HK-2 (cell line): ENCODE results near the gene MAST4.

Experiments used
- DNase-seq: peaks from one replicate; pipeline ENCODE4 v3.0.0-alpha.2; 2018; ENCODE audit not compliant: unreplicated experiment

MAST4 gene

GRCh38 chr5:66958980-66959641 lies 362.9 kb downstream of the MAST4 start:
- no peak for DNase-seq

- no peak for DNase-seq
Measured at GRCh38 chr5:66959653-66960052, 363.5 kb downstream of the MAST4 start.

GRCh38 chr5:66960369-66961137 lies 364.4 kb downstream of the MAST4 start:
- no peak for DNase-seq

- DNase-seq, result no peak
Measured at GRCh38 chr5:66963559-66963971, 367.4 kb downstream of the MAST4 start.

GRCh38 chr5:66966439-66966838 lies 370.2 kb downstream of the MAST4 start:
- no peak for DNase-seq

GRCh38 chr5:66967102-66967501 lies 370.9 kb downstream of the MAST4 start:
- no peak for DNase-seq

- DNase-seq, result no peak
Measured at GRCh38 chr5:66967826-66968262, 371.7 kb downstream of the MAST4 start.

- no peak for DNase-seq
Measured at GRCh38 chr5:66969484-66969883, 373.3 kb downstream of the MAST4 start.

- DNase-seq, result no peak
Measured at GRCh38 chr5:66969963-66970362, 373.8 kb downstream of the MAST4 start.

GRCh38 chr5:66972004-66972403 lies 375.8 kb downstream of the MAST4 start:
- DNase-seq, result no peak

GRCh38 chr5:66974256-66974655 lies 378.1 kb downstream of the MAST4 start:
- no peak for DNase-seq

- no peak for DNase-seq
Measured at GRCh38 chr5:66976108-66976507, 379.9 kb downstream of the MAST4 start.

GRCh38 chr5:66979738-66980137 lies 383.5 kb downstream of the MAST4 start:
- no peak for DNase-seq

GRCh38 chr5:66981266-66982055 lies 385.3 kb downstream of the MAST4 start:
- DNase-seq, result no peak

- DNase-seq, result no peak
Measured at GRCh38 chr5:66982056-66982387, 385.8 kb downstream of the MAST4 start.

- DNase-seq, result no peak
Measured at GRCh38 chr5:66982470-66982869, 386.3 kb downstream of the MAST4 start.

GRCh38 chr5:66985417-66985816 lies 389.2 kb downstream of the MAST4 start:
- DNase-seq, result no peak

GRCh38 chr5:66986009-66986408 lies 389.8 kb downstream of the MAST4 start:
- no peak for DNase-seq

GRCh38 chr5:66986534-66986933 lies 390.3 kb downstream of the MAST4 start:
- DNase-seq, result no peak

GRCh38 chr5:66987126-66987525 lies 390.9 kb downstream of the MAST4 start:
- no peak for DNase-seq

- DNase-seq, result no peak
Measured at GRCh38 chr5:66987540-66987939, 391.3 kb downstream of the MAST4 start.

GRCh38 chr5:66987949-66988838 lies 392.0 kb downstream of the MAST4 start:
- DNase-seq, result no peak
